Cerebellar cortex (tissue), 1 donor: ENCODE measurements around the gene NKTR.

Source experiments
- DNase-seq: peaks from one replicate; pipeline ENCODE4 v3.0.0-alpha.2; 2015; ENCODE audit warnings: low spot score

NKTR gene

GRCh38 chr3:42694366-42694765 is 93.9 kb downstream of the NKTR start:
- DNase-seq: no peak

GRCh38 chr3:42696356-42697288 is 96.1 kb downstream of the NKTR start:
- no peak for DNase-seq

DNA sequence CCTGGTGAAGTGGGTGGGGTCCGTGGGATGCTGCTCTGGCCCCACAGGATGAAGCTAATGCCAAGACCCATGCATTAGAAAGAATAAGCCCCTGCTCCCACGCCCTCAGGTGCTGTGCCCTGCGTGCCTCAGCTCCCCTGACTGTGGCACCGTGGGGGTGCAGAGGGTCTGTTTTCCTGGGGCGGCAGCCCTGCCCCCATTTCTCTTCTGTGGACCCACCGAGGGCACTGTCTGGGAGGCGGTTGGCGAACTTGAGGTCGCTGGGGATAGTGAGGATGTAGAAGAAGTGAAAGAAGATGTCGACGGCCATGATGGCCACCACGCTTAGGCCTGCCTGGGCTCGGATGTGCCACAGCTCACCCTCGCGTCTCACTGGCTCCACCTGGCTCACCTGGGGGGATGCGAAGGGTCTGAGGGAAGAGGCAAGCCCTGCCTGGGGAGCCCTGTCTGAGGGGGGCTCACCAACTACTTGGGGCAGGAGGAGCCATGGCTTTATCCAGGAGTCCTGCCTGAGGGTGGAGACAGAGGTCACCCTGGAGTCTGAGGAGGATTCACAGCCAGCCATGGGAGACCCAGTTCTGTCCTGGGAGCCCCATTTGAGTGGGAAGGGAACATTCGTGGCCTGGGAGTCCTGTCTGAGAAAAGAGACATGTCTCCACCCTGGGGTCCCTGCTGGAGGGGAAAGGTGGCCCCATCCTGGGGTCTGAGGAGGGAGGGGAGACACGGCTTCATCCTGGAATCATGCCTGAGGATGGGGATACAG is 97.0 kb downstream of the NKTR start:
- DNase-seq: no peak
